D341Med (cell line): ENCODE measurements around the gene CLDN10.
"Not testable (repeated sequence)": the region's sequence is repeated elsewhere in the genome, so short reads cannot be mapped to it uniquely, and the experiment has no call there.

Experiments used
- DNase-seq: peaks from one replicate; pipeline ENCODE4 v3.0.0; 2012; ENCODE audit warnings: low spot score

The CLDN10 gene

GRCh38 chr13:95552539-95553441 is at the start of gene CLDN10:
CLDN10 (plus strand) TSS chr13:95552720; CDS start chr13:95552754, 34 bp downstream.
- peak; percentile 31 for DNase-seq

- no peak for DNase-seq
These were observed 48.9 kb upstream of the CLDN10 start for GRCh38 chr13:95503662-95504061.

GRCh38 chr13:95505265-95505664 is 47.3 kb upstream of the CLDN10 start:
- no peak for DNase-seq

GRCh38 chr13:95505986-95506385 is 46.5 kb upstream of the CLDN10 start:
- DNase-seq = no peak

GRCh38 chr13:95507991-95508390 is 44.5 kb upstream of the CLDN10 start:
- no peak for DNase-seq

GRCh38 chr13:95508996-95509395 is 43.5 kb upstream of the CLDN10 start:
- DNase-seq = no peak

GRCh38 chr13:95509521-95510310 is 42.8 kb upstream of the CLDN10 start:
- no peak for DNase-seq

GRCh38 chr13:95510950-95511349 is 41.6 kb upstream of the CLDN10 start:
- no peak for DNase-seq

- DNase-seq = no peak
These were observed 40.1 kb upstream of the CLDN10 start for GRCh38 chr13:95512424-95512823.

GRCh38 chr13:95512957-95513356 is 39.6 kb upstream of the CLDN10 start:
- DNase-seq = no peak

- DNase-seq = not testable (repeated sequence)
These were observed 36.9 kb upstream of the CLDN10 start for GRCh38 chr13:95515606-95516005.

GRCh38 chr13:95516021-95516420 is 36.5 kb upstream of the CLDN10 start:
- DNase-seq = no peak

- DNase-seq = no peak
These were observed 36.0 kb upstream of the CLDN10 start for GRCh38 chr13:95516492-95516891.

- no peak for DNase-seq
These were observed 28.9 kb upstream of the CLDN10 start for GRCh38 chr13:95523598-95523997.

GRCh38 chr13:95524264-95524901 is 28.1 kb upstream of the CLDN10 start:
- DNase-seq = no peak

GRCh38 chr13:95527955-95528354 is 24.6 kb upstream of the CLDN10 start:
- no peak for DNase-seq

- DNase-seq = no peak
These were observed 22.3 kb upstream of the CLDN10 start for GRCh38 chr13:95530178-95530577.

GRCh38 chr13:95533545-95534160 is 18.9 kb upstream of the CLDN10 start:
- no peak for DNase-seq

GRCh38 chr13:95535243-95535642 is 17.3 kb upstream of the CLDN10 start:
- DNase-seq = no peak

- DNase-seq = no peak
These were observed 15.8 kb upstream of the CLDN10 start for GRCh38 chr13:95536632-95537241.

GRCh38 chr13:95540888-95541287 is 11.6 kb upstream of the CLDN10 start:
- DNase-seq = no peak

- DNase-seq = no peak
These were observed 11.2 kb upstream of the CLDN10 start for GRCh38 chr13:95541308-95541707.
